LNCaP clone FGC (cell line): ENCODE measurements around the gene ELMO1.

Experiments used
- DNase-seq: peaks from one replicate; pipeline ENCODE4 v3.0.0-alpha.2; 2011; ENCODE audit warnings: low read depth
- H3K4me3 ChIP-seq: 2 replicates; pipeline ENCODE4 v1.5.1; 2011; ENCODE audit warnings: mild to moderate bottlenecking, low read depth, low read length, control low read depth
- CTCF ChIP-seq: IDR thresholded peaks from 2 replicates; pipeline ENCODE4 v1.5.1; 2012; ENCODE audit warnings: mild to moderate bottlenecking; ENCODE audit not compliant: control insufficient read depth, insufficient read depth; ENCODE audit errors: extremely low read depth

The ELMO1 gene

GRCh38 chr7:36868727-36869411 lies 579.8 kb downstream of the ELMO1 start:
- no peak overlapping the region for H3K4me3 ChIP-seq
- no peak for TF ChIP-seq CTCF
- DNase-seq = no peak

- DNase-seq = no peak
- no peak for TF ChIP-seq CTCF
- H3K4me3 ChIP-seq = no peak overlapping the region
These were observed 583.6 kb downstream of the ELMO1 start for GRCh38 chr7:36865019-36865418.

GRCh38 chr7:36863901-36864701 lies 584.6 kb downstream of the ELMO1 start:
- H3K4me3 ChIP-seq = no peak overlapping the region
- no peak for DNase-seq
- TF ChIP-seq CTCF = no peak

- H3K4me3 ChIP-seq = no peak overlapping the region
- DNase-seq = no peak
- no peak for TF ChIP-seq CTCF
These were observed 585.8 kb downstream of the ELMO1 start for GRCh38 chr7:36862771-36863261.

- no peak overlapping the region for H3K4me3 ChIP-seq
- TF ChIP-seq CTCF = no peak
- DNase-seq = no peak
These were observed 587.0 kb downstream of the ELMO1 start for GRCh38 chr7:36861656-36862055.

GRCh38 chr7:36860681-36861080 lies 588.0 kb downstream of the ELMO1 start:
- no peak for DNase-seq
- TF ChIP-seq CTCF = no peak
- H3K4me3 ChIP-seq = no peak overlapping the region
